ENCODE results near the gene C1orf53.
"Not testable (repeated sequence)": the region's sequence is repeated elsewhere in the genome, so short reads cannot be mapped to it uniquely, and the experiment has no call there.

The C1orf53 gene

GRCh38 chr1:197902454-197903195 lies at the start of gene C1orf53:
TSS of gene C1orf53 (plus strand) at chr1:197902630. CDS start at chr1:197902650, 20 bp downstream.
- DNase-seq, result peak; percentile 60 to 85

GRCh38 chr1:197855751-197856150 lies 46.7 kb upstream of the C1orf53 start:
- DNase-seq, result not testable (repeated sequence)

- DNase-seq, result no peak
Measured at GRCh38 chr1:197857477-197857876, 45.0 kb upstream of the C1orf53 start.

GRCh38 chr1:197859024-197859423 lies 43.4 kb upstream of the C1orf53 start:
- no peak for DNase-seq

- DNase-seq, result no peak
Measured at GRCh38 chr1:197862221-197862620, 40.2 kb upstream of the C1orf53 start.

- no peak for DNase-seq
Measured at GRCh38 chr1:197862671-197863070, 39.8 kb upstream of the C1orf53 start.

- no peak for DNase-seq
Measured at GRCh38 chr1:197865809-197866208, 36.6 kb upstream of the C1orf53 start.

GRCh38 chr1:197868751-197869489 lies 33.5 kb upstream of the C1orf53 start:
- DNase-seq, result peak; percentile 40 to 67

GRCh38 chr1:197869490-197870077 lies 32.8 kb upstream of the C1orf53 start:
- no peak for DNase-seq

- no peak for DNase-seq
Measured at GRCh38 chr1:197876894-197877293, 25.5 kb upstream of the C1orf53 start.

- DNase-seq, result not testable (repeated sequence)
Measured at GRCh38 chr1:197880385-197880784, 22.0 kb upstream of the C1orf53 start.

GRCh38 chr1:197882241-197882640 lies 20.2 kb upstream of the C1orf53 start:
- DNase-seq, result not testable (repeated sequence)

GRCh38 chr1:197884173-197884572 lies 18.3 kb upstream of the C1orf53 start:
- DNase-seq, result no peak

GRCh38 chr1:197890936-197891335 lies 11.5 kb upstream of the C1orf53 start:
- no peak for DNase-seq

GRCh38 chr1:197892684-197893083 lies 9.7 kb upstream of the C1orf53 start:
- no peak for DNase-seq

GRCh38 chr1:197896301-197896700 lies 6.1 kb upstream of the C1orf53 start:
- DNase-seq, result no peak

GRCh38 chr1:197899037-197899436 lies 3.4 kb upstream of the C1orf53 start:
- DNase-seq, result no peak

GRCh38 chr1:197902131-197902453 lies 338 bp upstream of the C1orf53 start:
- peak in 1 of 2 experiments; percentile 52 for DNase-seq

- no peak for DNase-seq
Measured at GRCh38 chr1:197903196-197903514, 725 bp downstream of the C1orf53 start.

GRCh38 chr1:197904126-197904787 lies 1.8 kb downstream of the C1orf53 start:
- no peak for DNase-seq

- no peak for DNase-seq
Measured at GRCh38 chr1:197905699-197906351, 3.4 kb downstream of the C1orf53 start.

GRCh38 chr1:197907846-197908616 lies 5.6 kb downstream of the C1orf53 start:
- no peak for DNase-seq

Data from NCI-H524 (cell line).